Thyroid gland (tissue), 4 donors: Measurements from ENCODE around the gene FXYD2. TPM values are rescaled to one million over a fixed set of nuclear protein-coding genes. Genes with fewer than 3 reads are reported as not detected.

ENCODE experiments used
- DNase-seq, 2 donors: peaks; one replicate each; pipeline ENCODE4 v3.0.0-alpha.2; 2019
- H3K27ac ChIP-seq, 3 donors: fragments of 200-600 bp; sonication (generic); 1 replicate in 2 of 3; 2 replicates in 1 of 3; pipeline ENCODE4 v1.5.1; 2016 to 2019; ENCODE audit warnings: mild to moderate bottlenecking in 1 of 3, moderate library complexity in 1 of 3
- H3K27me3 ChIP-seq: fragments of 200-600 bp; sonication (generic); one replicate; pipeline ENCODE4 v1.5.1; 2019
- H3K36me3 ChIP-seq, 2 donors: fragments of 200-600 bp; sonication (generic); one replicate each; pipeline ENCODE4 v1.5.1; 2016 to 2019
- H3K4me1 ChIP-seq, 2 donors: fragments of 200-600 bp; sonication (generic); one replicate each; pipeline ENCODE4 v1.5.1; 2017 to 2019
- H3K4me3 ChIP-seq, 3 donors: fragments of 200-600 bp; sonication (generic); replicated peaks in 1 of 3; 1 replicate in 2 of 3; 2 replicates in 1 of 3; pipeline ENCODE4 v1.5.1; 2016; ENCODE audit warnings: mild to moderate bottlenecking in 1 of 3
- H3K9me3 ChIP-seq: fragments of 200-600 bp; sonication (generic); one replicate; pipeline ENCODE4 v1.5.1; 2017
- CTCF ChIP-seq, 6 experiments: fragments of 200-600 bp in 3 of 6; fragments of 450-650 bp in 3 of 6; sonication (generic) in 3 of 6; IDR thresholded peaks; one replicate each; pipeline ENCODE4 v1.5.1; 2016 to 2019; ENCODE audit warnings: antibody characterized with exemption in 6 of 6, mild to moderate bottlenecking in 2 of 6, inconsistent platforms in 1 of 6, moderate library complexity in 1 of 6
- POLR2A ChIP-seq, 2 donors: fragments of 450-650 bp; IDR thresholded peaks; one replicate each; pipeline ENCODE4 v1.6.1; 2017; ENCODE audit warnings: antibody characterized with exemption in 2 of 2, mild to moderate bottlenecking in 2 of 2, moderate library complexity in 1 of 2
- WGBS, 2 donors: methylation state at CpG; one replicate each; pipeline ENCODE4 v1.1.5; 2017; 5-methylcytosine and 5-hydroxymethylcytosine counted together
- intact Hi-C: fragments of 100-400 bp; cut with DNase I; formaldehyde crosslinking; loops from one replicate; pipeline ENCODE4 v1.15.1; 2023
- total RNA-seq, 4 donors: library from RNA; depleted of rRNA; stranded (reverse); fragments of >200 nt; gene quantifications; one replicate each; pipeline ENCODE4 v1.2.3, GENCODE V29; 2016

The FXYD2 gene
- total RNA-seq, 4 donors from 2014 or later: 0.42 to 2.8 (median 1.5) TPM

GRCh38 chr11:117831661-117832415 lies 7.3 kb upstream of the FXYD2 start:
- intact Hi-C loops: no loop called here
- TF ChIP-seq CTCF (IDR thresholded peaks at IDR 0.05) (no peak), POLR2A (IDR thresholded peaks at IDR 0.05) (no peak)
- Histone ChIP-seq H3K4me1 (peaks cover 11 to 34% of the 10 kb centered on the region in 2 donors), H3K9me3 (no peaks in the 10 kb centered on the region), H3K27ac (no peak overlapping the region), H3K36me3 (no peaks in the 10 kb centered on the region), H3K27me3 (no peaks in the 10 kb centered on the region), H3K4me3 (no peak overlapping the region)
- WGBS, 2 donors: 91% methylated on average over 5 to 7 of the region's 7 CpGs
- no peak for DNase-seq

- Histone ChIP-seq H3K36me3 (no peaks in the 10 kb centered on the region), H3K9me3 (no peaks in the 10 kb centered on the region), H3K4me1 (peaks cover 11 to 34% of the 10 kb centered on the region in 2 donors), H3K27me3 (no peaks in the 10 kb centered on the region), H3K27ac (no peak overlapping the region), H3K4me3 (no peak overlapping the region)
- WGBS, 2 donors: 74 to 80% methylated on average over 6 of the region's 6 CpGs
- intact Hi-C loops: no loop called here
- DNase-seq: no peak
- no peak for TF ChIP-seq POLR2A (IDR thresholded peaks at IDR 0.05)
- TF ChIP-seq CTCF (IDR thresholded peaks at IDR 0.05): no peak
These were observed 6.3 kb upstream of the FXYD2 start for GRCh38 chr11:117830674-117831351.

- WGBS, 2 donors: 85 to 91% methylated on average over 14 of the region's 14 CpGs
- Histone ChIP-seq H3K27me3 (no peaks in the 10 kb centered on the region), H3K4me3 (no peak overlapping the region), H3K27ac (no peak overlapping the region), H3K9me3 (no peaks in the 10 kb centered on the region), H3K36me3 (no peaks in the 10 kb centered on the region), H3K4me1 (peaks cover 11 to 35% of the 10 kb centered on the region in 2 donors)
- no peak for DNase-seq
- no peak for TF ChIP-seq POLR2A (IDR thresholded peaks at IDR 0.05)
- intact Hi-C loops: no loop called here
These were observed 5.5 kb upstream of the FXYD2 start for GRCh38 chr11:117830072-117830471.

GRCh38 chr11:117829369-117829725 lies 4.8 kb upstream of the FXYD2 start:
- TF ChIP-seq POLR2A (IDR thresholded peaks at IDR 0.05) (no peak), CTCF (IDR thresholded peaks at IDR 0.05) (no peak)
- H3K27me3 ChIP-seq: no peaks in the 10 kb centered on the region
- H3K36me3 ChIP-seq: no peaks in the 10 kb centered on the region
- no peaks in the 10 kb centered on the region for H3K9me3 ChIP-seq
- peaks cover 11 to 41% of the 10 kb centered on the region in 2 donors for H3K4me1 ChIP-seq
- H3K4me3 ChIP-seq: no peak overlapping the region
- DNase-seq: no peak
- WGBS, 2 donors: 64 to 67% methylated on average over 5 to 6 of the region's 7 CpGs
- intact Hi-C loops: no loop called here
- peak overlapping the region in 2 of 3 donors; percentile 15 to 28 for H3K27ac ChIP-seq

- intact Hi-C loops: no loop called here
- H3K27ac ChIP-seq: peak overlapping the region in 2 of 3 donors; percentile 15 to 28
- H3K9me3 ChIP-seq: no peaks in the 10 kb centered on the region
- TF ChIP-seq CTCF (IDR thresholded peaks at IDR 0.05) (no peak), POLR2A (IDR thresholded peaks at IDR 0.05) (no peak)
- no peaks in the 10 kb centered on the region for H3K36me3 ChIP-seq
- 59 to 83% methylated on average over 11 of the region's 16 CpGs for WGBS, 2 donors
- H3K27me3 ChIP-seq: no peaks in the 10 kb centered on the region
- peaks cover 9 to 38% of the 10 kb centered on the region in 2 donors for H3K4me1 ChIP-seq
- DNase-seq: no peak
- H3K4me3 ChIP-seq: no peak overlapping the region
These were observed 4.2 kb upstream of the FXYD2 start for GRCh38 chr11:117828611-117829368.
